HepG2 (cell line): ENCODE results near the gene NOG.

ENCODE experiments used
- CBX2 ChIP-seq, 2 experiments: fragments of 200-600 bp in 1 of 2; sonication (generic); formaldehyde crosslinking in 1 of 2; IDR thresholded peaks; 2 replicates each; pipeline versions ENCODE4 v1.7.0 to v1.8.1; 2018 to 2022; ENCODE audit warnings: low read depth in 2 of 2, low read length in 1 of 2, mild to moderate bottlenecking in 1 of 2, missing genetic modification reagents in 1 of 2
- CTCF ChIP-seq: sonication (generic); formaldehyde crosslinking; IDR thresholded peaks from 2 replicates; pipeline ENCODE4 v1.5.0; 2020; ENCODE audit warnings: mild to moderate bottlenecking, missing genetic modification reagents, moderate library complexity
- NR2C2 ChIP-seq: sonication (generic); formaldehyde crosslinking; IDR thresholded peaks from 2 replicates; pipeline ENCODE4 v1.4.0; 2020; ENCODE audit warnings: missing genetic modification reagents, mild to moderate bottlenecking, moderate library complexity, borderline replicate concordance
- ZFP36L1 ChIP-seq: sonication (generic); formaldehyde crosslinking; IDR thresholded peaks from 2 replicates; pipeline ENCODE4 v1.8.0; 2022; ENCODE audit warnings: mild to moderate bottlenecking, missing genetic modification reagents, moderate library complexity
- TF ChIP-seq, protein P1 (sequence below): sonication (generic); formaldehyde crosslinking; IDR thresholded peaks from 2 replicates; pipeline ENCODE4 v1.4.0; 2020; ENCODE audit warnings: mild to moderate bottlenecking, missing genetic modification reagents

- TF ChIP-seq NR2C2 (CRISPR knock-in tag): no peak
- TF ChIP-seq ZFP36L1 (CRISPR knock-in tag): no peak
- TF ChIP-seq CTCF (CRISPR knock-in tag): no peak
- TF ChIP-seq, protein P1, sequence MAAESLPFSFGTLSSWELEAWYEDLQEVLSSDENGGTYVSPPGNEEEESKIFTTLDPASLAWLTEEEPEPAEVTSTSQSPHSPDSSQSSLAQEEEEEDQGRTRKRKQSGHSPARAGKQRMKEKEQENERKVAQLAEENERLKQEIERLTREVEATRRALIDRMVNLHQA: no peak
- TF ChIP-seq CBX2 (IDR thresholded peaks at IDR 0.05; ENCODE audit: low read depth, low read length): no peak
- TF ChIP-seq CBX2 (CRISPR knock-in tag; IDR thresholded peaks at IDR 0.05; ENCODE audit: low read depth): no peak
These were observed 9.7 kb upstream of the NOG start for GRCh38 chr17:56583772-56584171.
